ENCODE results near the gene PRC1.

The PRC1 gene

DNA sequence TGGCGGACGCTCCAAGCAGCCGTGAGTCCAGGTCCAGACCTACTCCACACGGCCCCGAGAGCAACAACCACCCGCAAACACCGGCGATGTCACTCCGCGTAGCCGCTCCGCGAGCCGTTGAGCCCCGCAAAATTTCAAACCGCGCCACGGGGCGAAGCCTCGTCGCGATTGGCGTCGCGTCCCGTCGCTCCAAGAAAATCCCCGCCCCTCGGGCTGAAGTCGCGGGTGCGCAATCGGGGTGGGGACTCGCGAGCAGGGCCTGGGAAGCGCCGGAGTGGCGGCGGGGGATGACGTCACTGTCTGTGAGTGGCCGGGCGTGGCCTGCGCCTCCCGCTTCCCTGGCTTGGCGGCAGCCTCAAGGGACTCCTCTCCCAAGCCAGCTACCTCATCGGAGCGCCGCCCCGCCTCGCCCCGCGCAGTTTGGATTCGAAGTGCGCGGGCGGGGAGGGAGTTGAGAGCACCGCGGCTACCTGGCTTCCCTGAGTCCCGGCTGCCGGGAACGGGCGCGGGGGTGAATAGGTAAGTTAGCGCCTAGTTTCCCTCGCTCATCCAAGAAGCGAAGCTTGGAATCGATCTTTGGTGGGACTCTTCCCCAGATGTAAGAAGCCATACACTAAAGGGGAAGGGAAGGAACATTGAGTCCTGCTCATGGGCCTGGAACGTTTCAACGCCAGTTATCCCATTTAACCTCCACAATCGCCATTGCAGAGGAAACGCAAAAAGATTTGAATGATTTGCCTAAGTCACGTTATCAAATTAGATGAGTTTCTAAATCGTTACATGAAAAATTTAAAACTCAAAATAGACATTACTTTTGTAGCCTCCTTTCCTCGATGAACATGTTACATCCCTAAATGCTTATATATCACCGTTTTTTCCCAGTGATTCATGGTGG lies at the start of gene PRC1:
Gene PRC1, minus strand, starts transcription at position 119 of the 895 bp plus-strand sequence. Its CDS starts 118 bp downstream, at position 1.
- in situ Hi-C loops (cut with HindIII; ENCODE audit: low sequenced_read_pairs), result no loop called here

- in situ Hi-C loops (cut with HindIII; ENCODE audit: low sequenced_read_pairs), result no loop called here
Observed at GRCh38 chr15:91043202-91043874, 49.0 kb upstream of the PRC1 start.

- in situ Hi-C loops (cut with HindIII; ENCODE audit: low sequenced_read_pairs), result no loop called here
Observed at GRCh38 chr15:91040856-91041255, 46.5 kb upstream of the PRC1 start.

DNA sequence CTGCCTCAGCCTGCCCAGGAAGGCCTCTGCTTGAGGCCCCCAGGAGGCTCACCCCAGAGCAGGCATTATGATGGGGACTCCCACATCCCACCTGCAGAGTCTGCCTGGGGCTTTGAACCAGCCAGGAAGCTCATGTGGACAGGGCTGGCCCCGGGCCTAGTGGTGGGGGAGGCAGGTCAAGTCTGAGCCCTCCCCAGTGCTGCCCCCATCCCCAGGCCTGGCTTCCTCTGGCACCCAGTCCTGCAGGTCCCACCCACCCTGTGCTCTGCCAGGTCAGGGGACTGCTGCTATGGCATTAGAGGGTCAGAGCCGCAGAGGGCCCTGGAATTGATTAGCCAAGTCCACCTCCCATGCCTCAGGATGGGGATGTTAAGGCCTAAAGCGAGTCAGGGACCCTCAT lies 45.7 kb upstream of the PRC1 start:
- in situ Hi-C loops (cut with HindIII; ENCODE audit: low sequenced_read_pairs), result no loop called here

GRCh38 chr15:91032919-91033803 lies 38.8 kb upstream of the PRC1 start:
- in situ Hi-C loops (cut with HindIII; ENCODE audit: low sequenced_read_pairs), result no loop called here

GRCh38 chr15:91031796-91032195 lies 37.5 kb upstream of the PRC1 start:
- in situ Hi-C loops (cut with HindIII; ENCODE audit: low sequenced_read_pairs), result no loop called here

- in situ Hi-C loops (cut with HindIII; ENCODE audit: low sequenced_read_pairs), result no loop called here
Observed at GRCh38 chr15:91027677-91028076, 33.3 kb upstream of the PRC1 start.

DNA sequence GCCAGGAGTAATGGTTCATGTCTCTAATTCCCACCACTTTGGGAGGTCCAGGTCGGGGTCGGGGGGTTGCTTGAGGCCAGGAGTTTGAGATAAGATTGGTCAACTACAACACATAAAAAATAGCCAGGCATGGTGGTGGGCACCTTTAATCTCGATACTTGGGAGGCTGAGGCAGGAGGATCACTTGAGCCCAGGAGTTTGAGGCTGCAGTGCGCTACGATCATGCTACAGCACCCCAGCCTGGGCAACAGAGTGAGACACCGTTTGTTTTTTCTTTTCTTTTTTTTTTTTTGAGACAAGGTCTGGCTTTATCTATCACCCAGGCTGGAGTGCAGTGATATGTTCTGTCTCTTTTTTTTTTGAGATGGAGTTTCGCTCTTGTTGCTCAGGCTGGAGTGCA lies 29.4 kb upstream of the PRC1 start:
- in situ Hi-C loops (cut with HindIII; ENCODE audit: low sequenced_read_pairs), result loop anchor here (25.0 kb wide), 1 partner anchor 1064 kb away; no protein-coding TSS in a partner anchor

DNA sequence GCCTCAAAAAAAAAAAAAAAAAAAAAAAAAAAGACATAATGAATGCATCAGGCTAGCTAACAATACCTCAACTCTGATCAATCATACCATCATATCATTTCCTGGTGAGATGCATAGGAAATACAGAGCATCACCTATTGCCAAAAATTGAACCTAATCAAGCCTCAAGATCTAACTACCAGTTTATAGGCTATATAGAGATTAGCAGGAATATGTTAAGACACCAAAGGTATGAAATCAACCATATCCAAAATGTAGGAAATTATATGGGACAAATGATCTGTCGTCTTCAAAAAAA lies 28.4 kb upstream of the PRC1 start:
- in situ Hi-C loops (cut with HindIII; ENCODE audit: low sequenced_read_pairs), result loop anchor here (25.0 kb wide), 1 partner anchor 1065 kb away; no protein-coding TSS in a partner anchor

GRCh38 chr15:91022075-91022831 lies 27.9 kb upstream of the PRC1 start, which contains the start of gene VPS33B:
Gene VPS33B (minus strand): TSS chr15:91022594. CDS start chr15:91022249, 345 bp downstream.
- in situ Hi-C loops (cut with HindIII; ENCODE audit: low sequenced_read_pairs), result loop anchor here (25.0 kb wide), 1 partner anchor 1065 kb away; no protein-coding TSS in a partner anchor

GRCh38 chr15:91021516-91022074 lies 27.3 kb upstream of the PRC1 start:
- in situ Hi-C loops (cut with HindIII; ENCODE audit: low sequenced_read_pairs), result loop anchor here (25.0 kb wide), 1 partner anchor 1066 kb away; no protein-coding TSS in a partner anchor

GRCh38 chr15:91018158-91018557 lies 23.8 kb upstream of the PRC1 start:
- in situ Hi-C loops (cut with HindIII; ENCODE audit: low sequenced_read_pairs), result loop anchor here (25.0 kb wide), 1 partner anchor 1069 kb away; no protein-coding TSS in a partner anchor

DNA sequence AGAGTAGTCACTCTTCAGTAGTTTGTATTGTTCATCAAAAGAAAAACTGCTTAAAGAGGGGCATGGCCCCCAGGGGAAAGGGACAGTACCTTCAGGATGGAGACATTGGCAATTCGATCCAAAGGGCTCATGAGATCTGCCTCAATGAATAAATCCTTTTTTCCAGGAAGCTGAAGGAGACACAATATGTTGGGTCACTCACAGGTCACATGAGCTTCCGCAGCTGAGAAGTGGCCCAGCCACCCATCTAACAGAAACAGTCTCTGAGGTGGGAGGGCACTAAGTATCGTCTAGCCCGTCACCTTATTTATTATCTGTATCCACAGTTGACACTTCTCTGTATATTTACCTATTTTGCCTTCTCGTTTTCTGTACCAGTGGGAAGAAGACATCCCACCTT lies 23.4 kb upstream of the PRC1 start:
- in situ Hi-C loops (cut with HindIII; ENCODE audit: low sequenced_read_pairs), result loop anchor here (25.0 kb wide), 1 partner anchor 1070 kb away; no protein-coding TSS in a partner anchor

- in situ Hi-C loops (cut with HindIII; ENCODE audit: low sequenced_read_pairs), result loop anchor here (25.0 kb wide), 1 partner anchor 1074 kb away; no protein-coding TSS in a partner anchor
Observed at GRCh38 chr15:91013701-91014100, 19.4 kb upstream of the PRC1 start.

DNA sequence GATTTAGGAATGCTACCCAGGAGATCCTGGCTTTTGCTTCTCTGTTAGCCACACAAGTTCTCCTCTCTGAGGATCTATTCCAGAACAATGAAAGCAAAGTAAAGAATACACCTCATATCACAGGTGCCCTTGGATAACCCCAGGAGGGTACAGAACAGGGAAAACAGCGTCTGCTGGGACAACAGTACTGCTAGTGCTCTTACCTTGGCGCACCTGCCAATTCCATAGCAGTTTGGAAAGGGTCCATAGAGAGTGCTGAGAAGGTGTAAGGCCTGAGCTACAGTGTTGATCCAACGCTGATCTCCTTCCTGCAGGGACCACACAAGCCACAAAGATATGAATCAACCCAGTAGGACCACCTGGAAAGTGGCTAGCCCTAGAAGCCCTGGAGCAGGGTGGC lies 12.9 kb upstream of the PRC1 start:
- in situ Hi-C loops (cut with HindIII; ENCODE audit: low sequenced_read_pairs), result loop anchor here (25.0 kb wide), 1 partner anchor 1080 kb away; no protein-coding TSS in a partner anchor

GRCh38 chr15:91001209-91001608 lies 6.9 kb upstream of the PRC1 start:
- in situ Hi-C loops (cut with HindIII; ENCODE audit: low sequenced_read_pairs), result loop anchor here (25.0 kb wide), 1 partner anchor 1086 kb away; no protein-coding TSS in a partner anchor

DNA sequence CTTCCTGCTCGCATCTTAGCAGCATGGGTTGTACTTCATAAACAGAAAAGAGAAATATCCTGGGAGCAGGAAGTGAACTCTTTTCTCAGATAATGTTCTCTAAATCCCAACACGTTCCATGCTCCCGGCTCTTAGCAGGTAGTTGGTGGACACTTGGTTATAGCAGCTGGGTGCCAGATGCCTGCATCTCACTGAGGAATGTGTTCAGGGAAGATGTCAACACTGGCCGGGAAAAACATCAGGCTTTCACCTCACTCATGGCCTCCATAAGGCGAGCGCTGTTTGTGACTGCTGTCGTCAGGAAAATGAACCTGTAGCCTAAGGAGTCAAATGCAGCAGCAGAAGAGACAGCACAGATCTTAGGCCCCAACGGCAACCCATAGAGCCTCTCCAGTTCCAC lies 4.4 kb upstream of the PRC1 start:
- in situ Hi-C loops (cut with HindIII; ENCODE audit: low sequenced_read_pairs), result no loop called here

- in situ Hi-C loops (cut with HindIII; ENCODE audit: low sequenced_read_pairs), result no loop called here
Observed at GRCh38 chr15:90994059-90994416, 297 bp downstream of the PRC1 start.

GRCh38 chr15:90991587-90992285 lies 2.6 kb downstream of the PRC1 start:
- in situ Hi-C loops (cut with HindIII; ENCODE audit: low sequenced_read_pairs), result no loop called here
